ENCODE results near the gene CCDC9B.

- no peak for TF ChIP-seq POLR2A (IDR thresholded peaks at IDR 0.05)
- TF ChIP-seq POLR2AphosphoS5 (IDR thresholded peaks at IDR 0.05), result no peak
- no peak for TF ChIP-seq CTCF (IDR thresholded peaks at IDR 0.05)
Observed at GRCh38 chr15:40339621-40339945, 1.2 kb downstream of the CCDC9B start.

Measured in prostate gland (tissue), 2 donors.